K562 (cell line): ENCODE measurements around the gene LMAN2. TPM values are rescaled to one million over a fixed set of nuclear protein-coding genes. Genes with fewer than 3 reads are reported as not detected.

Experiments used
- BRD4 ChIP-seq: fragments of 200-600 bp; sonication (generic); IDR thresholded peaks from 2 replicates; pipeline ENCODE4 v1.6.1; 2017; ENCODE audit warnings: inconsistent platforms
- CBFA2T2 ChIP-seq: fragments of 450-650 bp; conservative IDR thresholded peaks from 2 replicates; pipeline ENCODE4 v1.6.1; 2017; ENCODE audit warnings: mild to moderate bottlenecking
- CXXC5 ChIP-seq: fragments of 250-450 bp; sonication (Bioruptor Pico); IDR thresholded peaks from 2 replicates; pipeline ENCODE4 v1.8.0; 2022; ENCODE audit warnings: inconsistent platforms, mild to moderate bottlenecking, moderate library complexity
- E2F8 ChIP-seq: fragments of 450-650 bp; IDR thresholded peaks from 2 replicates; pipeline ENCODE4 v1.7.1; 2018; ENCODE audit warnings: mild to moderate bottlenecking, low read depth; ENCODE audit not compliant: partially characterized antibody
- FOXK1 ChIP-seq: sonication (generic); formaldehyde crosslinking; IDR thresholded peaks from 2 replicates; pipeline ENCODE4 v1.8.0; 2022; ENCODE audit warnings: missing genetic modification reagents, mild to moderate bottlenecking, borderline replicate concordance
- HDGF ChIP-seq: fragments of 450-650 bp; IDR thresholded peaks from 2 replicates; pipeline ENCODE4 v1.6.1; 2016
- KLF6 ChIP-seq: fragments of 250-450 bp; sonication (Bioruptor Pico); IDR thresholded peaks from 2 replicates; pipeline ENCODE4 v1.4.0; 2020; ENCODE audit warnings: mild to moderate bottlenecking, moderate library complexity, borderline replicate concordance
- PHB ChIP-seq: fragments of 250-450 bp; sonication (Bioruptor Pico); IDR thresholded peaks from 2 replicates; pipeline ENCODE4 v1.5.0; 2021
- ZNF140 ChIP-seq: fragments of 250-450 bp; sonication (Bioruptor Pico); IDR thresholded peaks from 2 replicates; pipeline ENCODE4 v1.8.0; 2021; ENCODE audit warnings: moderate library complexity, mild to moderate bottlenecking, inconsistent platforms
- ZNF316 ChIP-seq: fragments of 450-650 bp; IDR thresholded peaks from 2 replicates; pipeline ENCODE4 v1.6.1; 2016
- ZNF592 ChIP-seq: fragments of 450-650 bp; IDR thresholded peaks from 2 replicates; pipeline ENCODE4 v1.6.1; 2017; ENCODE audit warnings: antibody characterized with exemption, mild to moderate bottlenecking
- polyA plus RNA-seq, 8 experiments: library from polyadenylated mRNA; depleted of rRNA in 4 of 8; stranded (reverse) in 5 of 8; unstranded in 3 of 8; fragments of >200 nt; fragmentation: Nextera tagmentation in 2 of 8; fragmentation: Illumina TruSeq in 1 of 8; extraction: Ambion mirVana in 2 of 8; extraction: Trizol in 1 of 8; gene quantifications; 2 replicates each; pipeline versions ENCODE4 v1.2.1 to v1.2.3, GENCODE V29; 2011 to 2014; ENCODE audit warnings: inconsistent platforms in 1 of 8, missing spikeins in 1 of 8
- total RNA-seq, 7 experiments: library from RNA; depleted of rRNA in 6 of 7; stranded (reverse); fragments of >200 nt in 6 of 7; fragmentation: Illumina TruSeq in 2 of 7; extraction: Trizol in 2 of 7; gene quantifications; 2 replicates each; pipeline versions ENCODE4 v1.2.1 to v1.2.3, GENCODE V29; 2011 to 2021; ENCODE audit warnings: low replicate concordance in 1 of 7
- TF ChIP-seq, protein P1 (sequence below): sonication (generic); formaldehyde crosslinking; IDR thresholded peaks from 2 replicates; pipeline ENCODE4 v1.8.1; 2023; ENCODE audit warnings: missing genetic modification reagents, mild to moderate bottlenecking, borderline replicate concordance
- TF ChIP-seq, protein P2 (sequence below): sonication (generic); formaldehyde crosslinking; IDR thresholded peaks from 2 replicates; pipeline ENCODE4 v1.8.1; 2023; ENCODE audit warnings: mild to moderate bottlenecking, missing genetic modification reagents

Gene LMAN2
- total and polyA plus RNA-seq, 9 of the 15 experiments (the other 6 are each of a cell fraction or from before 2014, with no cell fraction given): 2.7 to 254 (median 136) TPM

- TF ChIP-seq, protein P1, sequence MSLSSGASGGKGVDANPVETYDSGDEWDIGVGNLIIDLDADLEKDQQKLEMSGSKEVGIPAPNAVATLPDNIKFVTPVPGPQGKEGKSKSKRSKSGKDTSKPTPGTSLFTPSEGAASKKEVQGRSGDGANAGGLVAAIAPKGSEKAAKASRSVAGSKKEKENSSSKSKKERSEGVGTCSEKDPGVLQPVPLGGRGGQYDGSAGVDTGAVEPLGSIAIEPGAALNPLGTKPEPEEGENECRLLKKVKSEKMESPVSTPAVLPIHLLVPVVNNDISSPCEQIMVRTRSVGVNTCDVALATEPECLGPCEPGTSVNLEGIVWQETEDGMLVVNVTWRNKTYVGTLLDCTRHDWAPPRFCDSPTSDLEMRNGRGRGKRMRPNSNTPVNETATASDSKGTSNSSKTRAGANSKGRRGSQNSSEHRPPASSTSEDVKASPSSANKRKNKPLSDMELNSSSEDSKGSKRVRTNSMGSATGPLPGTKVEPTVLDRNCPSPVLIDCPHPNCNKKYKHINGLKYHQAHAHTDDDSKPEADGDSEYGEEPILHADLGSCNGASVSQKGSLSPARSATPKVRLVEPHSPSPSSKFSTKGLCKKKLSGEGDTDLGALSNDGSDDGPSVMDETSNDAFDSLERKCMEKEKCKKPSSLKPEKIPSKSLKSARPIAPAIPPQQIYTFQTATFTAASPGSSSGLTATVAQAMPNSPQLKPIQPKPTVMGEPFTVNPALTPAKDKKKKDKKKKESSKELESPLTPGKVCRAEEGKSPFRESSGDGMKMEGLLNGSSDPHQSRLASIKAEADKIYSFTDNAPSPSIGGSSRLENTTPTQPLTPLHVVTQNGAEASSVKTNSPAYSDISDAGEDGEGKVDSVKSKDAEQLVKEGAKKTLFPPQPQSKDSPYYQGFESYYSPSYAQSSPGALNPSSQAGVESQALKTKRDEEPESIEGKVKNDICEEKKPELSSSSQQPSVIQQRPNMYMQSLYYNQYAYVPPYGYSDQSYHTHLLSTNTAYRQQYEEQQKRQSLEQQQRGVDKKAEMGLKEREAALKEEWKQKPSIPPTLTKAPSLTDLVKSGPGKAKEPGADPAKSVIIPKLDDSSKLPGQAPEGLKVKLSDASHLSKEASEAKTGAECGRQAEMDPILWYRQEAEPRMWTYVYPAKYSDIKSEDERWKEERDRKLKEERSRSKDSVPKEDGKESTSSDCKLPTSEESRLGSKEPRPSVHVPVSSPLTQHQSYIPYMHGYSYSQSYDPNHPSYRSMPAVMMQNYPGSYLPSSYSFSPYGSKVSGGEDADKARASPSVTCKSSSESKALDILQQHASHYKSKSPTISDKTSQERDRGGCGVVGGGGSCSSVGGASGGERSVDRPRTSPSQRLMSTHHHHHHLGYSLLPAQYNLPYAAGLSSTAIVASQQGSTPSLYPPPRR (CRISPR knock-in tag): no peak; the same call in 1 of the 2 replicates
- TF ChIP-seq PHB: no peak
- no peak for TF ChIP-seq BRD4
- TF ChIP-seq E2F8: peak; percentile 77
- peak; percentile 6; the same call in 1 of the 2 replicates for TF ChIP-seq CBFA2T2
- TF ChIP-seq FOXK1 (CRISPR knock-in tag): peak; percentile 49; the same call in 1 of the 2 replicates
- no peak for TF ChIP-seq ZNF316
- TF ChIP-seq ZNF592: no peak
- 0 out of 2 replicates have a peak, but pooled peaks have one; percentile 37 for TF ChIP-seq KLF6 (CRISPR knock-in tag)
- TF ChIP-seq, protein P2, sequence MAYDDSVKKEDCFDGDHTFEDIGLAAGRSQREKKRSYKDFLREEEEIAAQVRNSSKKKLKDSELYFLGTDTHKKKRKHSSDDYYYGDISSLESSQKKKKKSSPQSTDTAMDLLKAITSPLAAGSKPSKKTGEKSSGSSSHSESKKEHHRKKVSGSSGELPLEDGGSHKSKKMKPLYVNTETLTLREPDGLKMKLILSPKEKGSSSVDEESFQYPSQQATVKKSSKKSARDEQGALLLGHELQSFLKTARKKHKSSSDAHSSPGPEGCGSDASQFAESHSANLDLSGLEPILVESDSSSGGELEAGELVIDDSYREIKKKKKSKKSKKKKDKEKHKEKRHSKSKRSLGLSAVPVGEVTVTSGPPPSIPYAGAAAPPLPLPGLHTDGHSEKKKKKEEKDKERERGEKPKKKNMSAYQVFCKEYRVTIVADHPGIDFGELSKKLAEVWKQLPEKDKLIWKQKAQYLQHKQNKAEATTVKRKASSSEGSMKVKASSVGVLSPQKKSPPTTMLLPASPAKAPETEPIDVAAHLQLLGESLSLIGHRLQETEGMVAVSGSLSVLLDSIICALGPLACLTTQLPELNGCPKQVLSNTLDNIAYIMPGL (CRISPR knock-in tag): no peak
- no peak for TF ChIP-seq HDGF
- TF ChIP-seq ZNF140 (CRISPR knock-in tag): no peak
- TF ChIP-seq CXXC5 (CRISPR knock-in tag): peak; percentile 82
Observed at GRCh38 chr5:177311723-177312648, 39.5 kb downstream of the LMAN2 start, which contains the start of gene MXD3 (continued).
